Measurements from ENCODE around the gene COPB1. TPM values are rescaled to one million over a fixed set of nuclear protein-coding genes. Genes with fewer than 3 reads are reported as not detected.
A peak's percentile ranks its signal among the peaks of the same experiment; 100 is the strongest.

The COPB1 gene
- total RNA-seq, 4 donors from 2014 or later: 71.0 to 88.5 (median 84.0) TPM

DNA sequence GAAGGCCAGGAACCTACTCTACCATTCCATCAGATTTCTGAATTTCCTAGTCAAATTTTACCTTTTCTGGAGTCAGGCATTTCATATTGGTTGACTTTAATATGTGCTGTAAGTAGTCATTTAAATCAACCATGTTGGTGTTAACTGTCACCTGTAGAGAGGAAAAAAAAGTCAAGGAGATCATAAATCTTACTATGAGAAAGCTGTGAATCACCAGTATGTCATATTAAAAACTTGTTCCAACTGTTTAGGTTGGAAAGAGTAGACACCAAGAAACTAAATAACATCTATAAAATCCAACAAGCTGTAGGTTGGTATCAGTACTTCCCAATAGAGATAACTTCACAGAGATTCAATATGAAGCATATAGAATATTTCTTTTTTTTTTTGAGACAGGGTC is 39.5 kb downstream of the COPB1 start:
- H3K36me3 ChIP-seq: peaks cover 0 to 92% (median 28%) of the 10 kb centered on the region in 3 donors
- TF ChIP-seq, protein P1, sequence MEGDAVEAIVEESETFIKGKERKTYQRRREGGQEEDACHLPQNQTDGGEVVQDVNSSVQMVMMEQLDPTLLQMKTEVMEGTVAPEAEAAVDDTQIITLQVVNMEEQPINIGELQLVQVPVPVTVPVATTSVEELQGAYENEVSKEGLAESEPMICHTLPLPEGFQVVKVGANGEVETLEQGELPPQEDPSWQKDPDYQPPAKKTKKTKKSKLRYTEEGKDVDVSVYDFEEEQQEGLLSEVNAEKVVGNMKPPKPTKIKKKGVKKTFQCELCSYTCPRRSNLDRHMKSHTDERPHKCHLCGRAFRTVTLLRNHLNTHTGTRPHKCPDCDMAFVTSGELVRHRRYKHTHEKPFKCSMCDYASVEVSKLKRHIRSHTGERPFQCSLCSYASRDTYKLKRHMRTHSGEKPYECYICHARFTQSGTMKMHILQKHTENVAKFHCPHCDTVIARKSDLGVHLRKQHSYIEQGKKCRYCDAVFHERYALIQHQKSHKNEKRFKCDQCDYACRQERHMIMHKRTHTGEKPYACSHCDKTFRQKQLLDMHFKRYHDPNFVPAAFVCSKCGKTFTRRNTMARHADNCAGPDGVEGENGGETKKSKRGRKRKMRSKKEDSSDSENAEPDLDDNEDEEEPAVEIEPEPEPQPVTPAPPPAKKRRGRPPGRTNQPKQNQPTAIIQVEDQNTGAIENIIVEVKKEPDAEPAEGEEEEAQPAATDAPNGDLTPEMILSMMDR (IDR thresholded peaks at IDR 0.05): no peak
- TF ChIP-seq EP300 (IDR thresholded peaks at IDR 0.05): no peak
- TF ChIP-seq POLR2A (IDR thresholded peaks at IDR 0.05): no peak
- DNase-seq (ENCODE audit: low spot score in 2 of 2): no peak

DNA sequence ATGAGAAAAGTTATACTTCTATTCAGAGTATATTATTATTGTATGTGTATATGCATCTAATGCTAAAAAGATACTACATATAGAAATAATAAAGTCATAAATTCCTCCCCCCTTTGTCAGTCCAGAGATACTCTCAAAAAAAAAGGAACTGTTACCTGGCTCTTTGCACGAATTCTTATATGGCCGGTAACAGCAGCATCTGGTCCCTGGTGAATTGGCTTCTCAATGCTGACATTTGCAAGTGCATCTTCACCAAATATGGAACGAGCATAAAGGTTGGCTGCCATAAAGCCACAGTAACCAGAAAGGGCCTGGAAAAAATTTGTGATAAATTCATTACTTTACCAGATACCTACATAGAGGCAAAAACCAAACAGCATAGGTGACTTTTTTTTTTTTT is 41.2 kb downstream of the COPB1 start:
- Histone ChIP-seq H3K27ac (no peak overlapping the region), H3K4me1 (no peaks in the 10 kb centered on the region), H3K9me3 (no peaks in the 10 kb centered on the region), H3K36me3 (peaks cover 0 to 74% (median 17%) of the 10 kb centered on the region in 3 donors), H3K4me3 (no peak overlapping the region), H3K27me3 (no peaks in the 10 kb centered on the region)
- no peak for TF ChIP-seq POLR2A (IDR thresholded peaks at IDR 0.05)
- TF ChIP-seq EP300 (IDR thresholded peaks at IDR 0.05): no peak
- TF ChIP-seq, protein P1 (IDR thresholded peaks at IDR 0.05): no peak
- WGBS, 2 donors: 82 to 85% methylated on average over 3 of the region's 3 CpGs
- DNase-seq (ENCODE audit: low spot score in 2 of 2): no peak

More for the DNA sequence above, 39.5 kb downstream of the COPB1 start:
- H3K4me3 ChIP-seq: no peak overlapping the region
- H3K4me1 ChIP-seq: no peaks in the 10 kb centered on the region
- H3K27ac ChIP-seq: no peak overlapping the region
- no peaks in the 10 kb centered on the region for H3K9me3 ChIP-seq
- H3K27me3 ChIP-seq: no peaks in the 10 kb centered on the region

DNA sequence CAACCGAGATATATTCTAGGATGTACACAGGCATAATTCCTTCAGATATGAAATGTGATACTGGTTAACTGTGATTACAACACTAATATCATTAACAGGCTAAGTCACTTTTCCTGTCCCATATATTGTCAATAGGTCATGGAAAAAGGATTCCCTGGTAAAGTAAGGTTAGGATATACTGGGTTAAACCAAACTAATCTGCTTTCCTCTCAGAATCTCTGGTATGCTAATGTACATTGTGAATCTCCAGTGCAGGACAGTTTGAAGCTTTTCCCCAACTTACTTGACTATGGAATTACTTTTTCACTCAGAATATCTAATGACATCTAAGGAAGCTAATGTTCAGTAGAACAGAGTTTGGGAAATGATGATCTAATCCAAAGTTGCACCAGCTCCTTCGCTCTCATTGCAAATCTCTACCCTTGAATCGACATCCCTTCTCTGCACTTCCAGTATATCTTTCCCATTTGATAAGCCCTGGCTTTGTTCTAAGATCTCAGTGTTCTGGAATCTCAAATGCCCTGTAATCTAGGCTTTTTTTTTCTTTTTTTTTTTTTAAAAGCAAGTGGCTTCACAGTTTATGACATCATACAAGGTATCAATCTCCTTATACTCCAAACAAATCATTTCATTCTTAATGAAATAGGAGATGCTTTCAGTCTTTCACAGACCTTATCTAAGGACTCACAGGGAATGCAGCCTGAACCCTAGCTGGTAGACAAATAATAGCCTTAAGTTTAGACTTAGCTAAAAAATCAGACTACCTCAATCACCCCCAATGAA is 43.8 kb downstream of the COPB1 start:
- 85 to 88% methylated on average over 3 of the region's 3 CpGs for WGBS, 2 donors
- no peak for DNase-seq (ENCODE audit: low spot score in 2 of 2)
- no peak overlapping the region for H3K27ac ChIP-seq
- no peaks in the 10 kb centered on the region for H3K9me3 ChIP-seq
- TF ChIP-seq POLR2A (IDR thresholded peaks at IDR 0.05): no peak
- TF ChIP-seq EP300 (IDR thresholded peaks at IDR 0.05): no peak
- TF ChIP-seq, protein P1 (IDR thresholded peaks at IDR 0.05): no peak
- H3K36me3 ChIP-seq: peaks cover 0 to 69% (median 17%) of the 10 kb centered on the region in 3 donors
- H3K4me1 ChIP-seq: no peaks in the 10 kb centered on the region
- no peaks in the 10 kb centered on the region for H3K27me3 ChIP-seq
- H3K4me3 ChIP-seq: no peak overlapping the region

DNA sequence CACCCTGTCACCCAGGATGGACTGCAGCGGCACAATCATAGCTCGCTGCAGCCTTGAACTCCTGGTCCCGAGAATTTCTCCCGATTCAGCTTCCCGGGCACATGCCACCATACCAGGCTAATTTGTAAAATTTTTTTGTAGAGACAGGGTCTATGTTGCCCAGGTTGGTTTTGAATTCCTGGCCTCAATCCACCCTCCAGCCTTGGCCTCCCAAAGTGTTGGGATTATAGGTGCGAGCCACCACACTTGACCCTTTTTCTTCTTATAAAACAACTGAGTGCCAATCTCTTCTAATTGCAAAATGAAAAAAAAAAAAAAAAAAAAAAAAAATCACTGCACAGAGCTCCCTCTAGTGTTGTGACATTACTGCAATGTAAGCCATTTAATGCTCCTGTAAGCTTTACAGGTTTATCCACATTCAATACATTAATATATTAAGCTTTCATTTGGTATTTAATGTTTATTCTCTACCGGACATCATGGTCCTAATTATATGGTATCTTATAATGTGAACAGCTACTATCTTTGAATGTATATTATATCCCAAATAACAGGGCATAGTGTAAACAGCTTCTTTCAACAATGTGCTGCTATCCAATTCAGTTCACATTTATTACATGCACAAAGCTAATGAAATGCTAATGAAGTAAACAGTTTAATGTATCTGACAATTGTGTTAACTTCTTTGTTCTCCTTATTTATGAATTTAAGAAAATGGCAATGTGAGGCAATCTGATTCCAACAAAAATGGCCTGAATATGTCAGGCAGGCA is 44.6 kb downstream of the COPB1 start:
- no peak overlapping the region for H3K4me3 ChIP-seq
- no peaks in the 10 kb centered on the region for H3K27me3 ChIP-seq
- 59 to 68% methylated on average over 7 of the region's 7 CpGs for WGBS, 2 donors
- no peaks in the 10 kb centered on the region for H3K4me1 ChIP-seq
- TF ChIP-seq EP300 (IDR thresholded peaks at IDR 0.05) (no peak), POLR2A (IDR thresholded peaks at IDR 0.05) (no peak)
- TF ChIP-seq, protein P1 (IDR thresholded peaks at IDR 0.05): peak; percentile 27 to 66 (median 42)
- no peaks in the 10 kb centered on the region for H3K9me3 ChIP-seq
- H3K27ac ChIP-seq: no peak overlapping the region
- no peak for DNase-seq (ENCODE audit: low spot score in 2 of 2)
- H3K36me3 ChIP-seq: peaks cover 0 to 61% (median 16%) of the 10 kb centered on the region in 3 donors

DNA sequence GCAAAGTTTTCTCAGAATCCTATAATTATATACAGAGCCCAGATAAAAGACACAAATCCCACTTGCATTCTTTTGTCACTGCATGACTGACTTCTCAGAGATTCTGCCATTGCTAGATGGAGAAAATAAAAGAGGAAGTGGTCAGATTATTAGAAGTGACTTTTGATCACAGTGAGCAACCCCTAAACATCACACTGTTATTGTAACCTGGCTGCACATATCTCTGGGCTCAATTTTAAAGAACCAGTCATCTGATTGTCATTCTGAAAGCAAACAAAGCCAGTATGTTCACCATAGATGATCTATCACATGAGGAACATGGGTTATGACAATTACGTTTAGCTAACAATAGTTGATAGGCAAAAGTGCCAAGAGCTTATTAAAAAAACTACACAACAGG is 47.8 kb downstream of the COPB1 start:
- no peak for DNase-seq (ENCODE audit: low spot score in 2 of 2)
- H3K4me1 ChIP-seq: peaks cover 0 to 6% (median 0%) of the 10 kb centered on the region in 4 donors
- H3K4me3 ChIP-seq: no peak overlapping the region
- TF ChIP-seq POLR2A (IDR thresholded peaks at IDR 0.05): no peak
- no peak for TF ChIP-seq EP300 (IDR thresholded peaks at IDR 0.05)
- TF ChIP-seq, protein P1 (IDR thresholded peaks at IDR 0.05): no peak
- WGBS, 2 donors: 80 to 82% methylated on average over 1 of the region's 1 CpG
- H3K9me3 ChIP-seq: no peaks in the 10 kb centered on the region
- no peaks in the 10 kb centered on the region for H3K27me3 ChIP-seq
- H3K36me3 ChIP-seq: peaks cover 0 to 30% (median 0%) of the 10 kb centered on the region in 3 donors
- H3K27ac ChIP-seq: no peak overlapping the region
